Bronchial smooth muscle cell (primary cell): ENCODE data around the gene SLC25A39. TPM values are rescaled to one million over a fixed set of nuclear protein-coding genes. Genes with fewer than 3 reads are reported as not detected.

Source experiments
- total RNA-seq: library from RNA; depleted of rRNA; stranded (reverse); fragments of >200 nt; gene quantifications from 2 replicates; pipeline ENCODE4 v1.2.1, GENCODE V29; 2014

SLC25A39 gene, protein sequence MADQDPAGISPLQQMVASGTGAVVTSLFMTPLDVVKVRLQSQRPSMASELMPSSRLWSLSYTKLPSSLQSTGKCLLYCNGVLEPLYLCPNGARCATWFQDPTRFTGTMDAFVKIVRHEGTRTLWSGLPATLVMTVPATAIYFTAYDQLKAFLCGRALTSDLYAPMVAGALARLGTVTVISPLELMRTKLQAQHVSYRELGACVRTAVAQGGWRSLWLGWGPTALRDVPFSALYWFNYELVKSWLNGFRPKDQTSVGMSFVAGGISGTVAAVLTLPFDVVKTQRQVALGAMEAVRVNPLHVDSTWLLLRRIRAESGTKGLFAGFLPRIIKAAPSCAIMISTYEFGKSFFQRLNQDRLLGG
- 47.7 and 48.9 TPM in 2 replicates for total RNA-seq

DNA sequence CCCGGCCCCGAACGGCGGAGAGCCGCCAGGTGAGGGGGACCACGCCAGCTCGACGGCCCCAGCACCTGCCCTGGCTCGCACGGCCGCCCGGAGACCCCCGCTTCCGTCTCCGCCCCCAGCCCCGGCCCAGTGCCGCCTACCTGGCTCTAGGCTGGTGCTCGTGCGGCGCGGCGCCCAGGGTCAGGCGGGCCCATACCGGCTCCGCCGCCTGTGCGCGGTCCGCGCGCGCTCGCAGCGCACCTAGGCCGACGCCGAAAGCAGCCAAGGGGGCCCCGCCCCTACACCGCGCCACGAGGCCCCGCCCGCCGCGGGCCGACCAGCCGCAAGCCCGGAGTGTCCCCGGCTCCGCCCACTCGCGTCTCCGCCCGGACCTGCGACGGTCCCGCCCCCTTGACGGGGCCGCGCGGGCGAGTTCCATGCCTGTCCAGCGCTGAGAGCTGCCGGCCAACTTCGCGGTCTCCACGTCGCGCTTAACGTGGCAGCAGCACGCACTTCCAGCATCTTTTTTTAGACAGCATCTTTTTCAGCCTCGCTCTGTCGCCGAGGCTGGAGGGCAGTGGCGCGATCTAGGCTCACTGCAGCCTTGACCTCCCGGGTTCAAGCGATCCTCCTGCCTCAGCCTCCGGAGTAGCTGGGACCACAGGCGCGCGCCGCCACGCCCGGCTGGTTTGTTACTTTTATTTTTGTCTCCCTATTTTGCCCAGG is at the start of gene SLC25A39:
Gene SLC25A39, minus strand, starts transcription at position 253 of the 705 bp plus-strand sequence. CDS start 1,261 bp downstream, outside the sequence.

GRCh38 chr17:44363613-44364159 is 39.1 kb upstream of the SLC25A39 start, which contains the start of gene FAM171A2:
TSS of gene FAM171A2 (minus strand) at chr17:44363853. CDS start at chr17:44363714, 139 bp downstream.

DNA sequence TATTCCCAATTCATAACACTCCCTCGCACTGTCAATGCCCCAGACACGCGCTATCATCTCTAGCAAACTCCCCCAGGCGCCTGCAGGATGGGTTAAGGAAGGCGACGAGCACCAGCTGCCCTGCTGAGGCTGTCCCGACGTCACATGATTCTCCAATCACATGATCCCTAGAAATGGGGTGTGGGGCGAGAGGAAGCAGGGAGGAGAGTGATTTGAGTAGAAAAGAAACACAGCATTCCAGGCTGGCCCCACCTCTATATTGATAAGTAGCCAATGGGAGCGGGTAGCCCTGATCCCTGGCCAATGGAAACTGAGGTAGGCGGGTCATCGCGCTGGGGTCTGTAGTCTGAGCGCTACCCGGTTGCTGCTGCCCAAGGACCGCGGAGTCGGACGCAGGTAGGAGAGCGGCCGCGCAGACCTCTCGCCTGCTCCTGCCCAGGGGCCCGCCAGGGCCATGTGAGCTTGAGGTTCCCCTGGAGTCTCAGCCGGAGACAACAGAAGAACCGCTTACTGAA is 20.4 kb upstream of the SLC25A39 start, which contains the start of gene GRN:
Gene GRN, plus strand, starts transcription at position 364 of the 515 bp plus-strand sequence. CDS start 3,863 bp downstream, outside the sequence.

GRCh38 chr17:44308320-44308818 is 16.3 kb downstream of the SLC25A39 start, which contains the start of gene RUNDC3A:
TSS of gene RUNDC3A (plus strand) at chr17:44308601. CDS start at chr17:44308833, 232 bp downstream.

Other genes starting within 250 kb of the SLC25A39 start
- gene HDAC5, start 201.2 kb downstream of the SLC25A39 start, total RNA-seq, result 44.6 and 69.4 TPM in 2 replicates
- 0.43 and 0.63 TPM in 2 replicates for gene HROB, start 182.9 kb downstream of the SLC25A39 start, total RNA-seq
- gene ASB16, start 154.1 kb downstream of the SLC25A39 start, total RNA-seq, result 0.16 TPM in 1 of 2 replicates, not detected in the other
- gene TMUB2, start 137.9 kb downstream of the SLC25A39 start, total RNA-seq, result 24.9 and 31.0 TPM in 2 replicates
- 23.3 and 23.5 TPM in 2 replicates for gene ATXN7L3, start 124.9 kb downstream of the SLC25A39 start, total RNA-seq
- gene UBTF, start 105.1 kb downstream of the SLC25A39 start, total RNA-seq, result 46.3 and 63.4 TPM in 2 replicates
- not detected in 2 replicates for gene SLC4A1, start 56.7 kb downstream of the SLC25A39 start, total RNA-seq
- gene RUNDC3A, start 16.2 kb downstream of the SLC25A39 start, total RNA-seq, result 0.17 and 0.32 TPM in 2 replicates
- 282 and 385 TPM in 2 replicates for gene GRN, start 20.5 kb upstream of the SLC25A39 start, total RNA-seq
- 4.1 and 8.8 TPM in 2 replicates for gene FAM171A2, start 39.0 kb upstream of the SLC25A39 start, total RNA-seq
- gene ITGA2B, start 64.8 kb upstream of the SLC25A39 start, total RNA-seq, result 0.16 and 0.60 TPM in 2 replicates
- 15.6 TPM in 2 replicates for gene GPATCH8, start 178.6 kb upstream of the SLC25A39 start, total RNA-seq
- gene FZD2, start 232.7 kb upstream of the SLC25A39 start, total RNA-seq, result 17.2 and 18.1 TPM in 2 replicates